Astrocyte of the cerebellum (primary cell): ENCODE results near the gene TMEM212.

Experiments
- DNase-seq: peaks from one replicate; pipeline ENCODE4 v3.0.0-alpha.2; 2011; ENCODE audit warnings: low read depth
- H3K4me3 ChIP-seq: 2 replicates; pipeline ENCODE4 v1.5.1; 2011; ENCODE audit warnings: mild to moderate bottlenecking, low read depth, low read length, moderate library complexity
- in situ Hi-C: cut with HindIII; loops from 2 replicates; pipeline ENCODE4 v1.10.0; 2017; ENCODE audit warnings: low sequenced_read_pairs
- TF ChIP-seq, protein P1 (sequence below): IDR thresholded peaks from 2 replicates; pipeline ENCODE4 v1.5.1; 2012; ENCODE audit warnings: low read length, low read depth, moderate library complexity, mild to moderate bottlenecking; ENCODE audit errors: missing control alignments

Gene TMEM212

DNA sequence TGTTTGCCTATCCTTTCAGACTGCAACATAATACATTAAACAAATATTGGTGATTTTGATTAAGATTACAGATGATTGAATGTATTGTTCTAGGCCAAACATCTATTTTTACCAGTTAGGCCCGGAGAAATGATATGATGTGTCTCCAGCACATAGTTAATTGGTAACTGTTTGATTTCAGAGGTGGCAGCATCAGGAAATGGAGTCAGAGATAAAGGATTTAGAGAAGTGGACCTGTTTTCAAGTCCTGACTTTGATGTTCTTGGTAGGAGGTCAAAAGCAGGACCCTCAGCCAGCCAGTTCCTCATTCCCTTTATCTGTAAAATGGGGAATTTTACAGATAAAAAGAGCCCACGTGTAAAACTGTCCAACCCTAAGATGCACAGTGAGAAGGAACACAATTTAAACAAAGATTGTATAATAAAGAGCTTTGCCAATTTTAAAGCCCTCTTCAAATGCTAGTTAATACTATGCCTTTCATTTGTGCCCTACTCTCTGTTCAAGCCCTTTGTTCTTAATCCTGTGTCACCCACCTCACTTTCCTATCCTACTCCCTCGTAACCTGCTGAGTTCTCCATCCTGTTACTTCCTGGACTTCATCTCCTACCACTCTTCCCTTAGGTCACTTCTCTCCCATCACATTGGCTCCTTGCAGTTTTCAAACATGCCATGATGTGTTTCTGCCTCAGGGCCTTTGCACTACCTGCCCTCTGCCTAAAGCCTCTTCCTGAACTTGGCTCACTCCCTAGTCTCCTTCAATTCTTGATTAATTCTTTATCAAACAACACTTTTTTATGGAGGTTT, 2.5 kb downstream of the TMEM212 start:
- TF ChIP-seq, protein P1, sequence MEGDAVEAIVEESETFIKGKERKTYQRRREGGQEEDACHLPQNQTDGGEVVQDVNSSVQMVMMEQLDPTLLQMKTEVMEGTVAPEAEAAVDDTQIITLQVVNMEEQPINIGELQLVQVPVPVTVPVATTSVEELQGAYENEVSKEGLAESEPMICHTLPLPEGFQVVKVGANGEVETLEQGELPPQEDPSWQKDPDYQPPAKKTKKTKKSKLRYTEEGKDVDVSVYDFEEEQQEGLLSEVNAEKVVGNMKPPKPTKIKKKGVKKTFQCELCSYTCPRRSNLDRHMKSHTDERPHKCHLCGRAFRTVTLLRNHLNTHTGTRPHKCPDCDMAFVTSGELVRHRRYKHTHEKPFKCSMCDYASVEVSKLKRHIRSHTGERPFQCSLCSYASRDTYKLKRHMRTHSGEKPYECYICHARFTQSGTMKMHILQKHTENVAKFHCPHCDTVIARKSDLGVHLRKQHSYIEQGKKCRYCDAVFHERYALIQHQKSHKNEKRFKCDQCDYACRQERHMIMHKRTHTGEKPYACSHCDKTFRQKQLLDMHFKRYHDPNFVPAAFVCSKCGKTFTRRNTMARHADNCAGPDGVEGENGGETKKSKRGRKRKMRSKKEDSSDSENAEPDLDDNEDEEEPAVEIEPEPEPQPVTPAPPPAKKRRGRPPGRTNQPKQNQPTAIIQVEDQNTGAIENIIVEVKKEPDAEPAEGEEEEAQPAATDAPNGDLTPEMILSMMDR: no peak
- H3K4me3 ChIP-seq: no peak overlapping the region
- in situ Hi-C loops: no loop called here
- DNase-seq: no peak

DNA sequence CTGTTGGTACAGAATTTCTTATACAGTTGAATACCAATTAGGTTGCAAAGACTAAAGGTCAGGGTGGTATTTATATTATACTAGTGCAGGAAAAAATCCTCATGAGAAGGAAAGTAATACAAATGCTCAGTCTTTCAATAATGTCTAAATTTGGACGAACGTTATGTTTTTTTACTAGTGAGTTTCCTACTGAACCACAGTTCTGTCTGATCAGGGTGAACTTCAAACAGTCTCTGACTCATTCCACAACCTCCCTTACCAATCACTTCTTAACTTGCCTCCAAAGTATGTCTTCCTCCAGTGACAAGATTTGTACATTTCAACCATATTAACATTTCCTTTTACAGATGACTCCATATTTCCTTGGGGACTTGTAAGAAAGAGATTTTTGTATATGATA, 3.4 kb downstream of the TMEM212 start:
- TF ChIP-seq, protein P1: no peak
- in situ Hi-C loops: no loop called here
- H3K4me3 ChIP-seq: no peak overlapping the region
- DNase-seq: no peak

DNA sequence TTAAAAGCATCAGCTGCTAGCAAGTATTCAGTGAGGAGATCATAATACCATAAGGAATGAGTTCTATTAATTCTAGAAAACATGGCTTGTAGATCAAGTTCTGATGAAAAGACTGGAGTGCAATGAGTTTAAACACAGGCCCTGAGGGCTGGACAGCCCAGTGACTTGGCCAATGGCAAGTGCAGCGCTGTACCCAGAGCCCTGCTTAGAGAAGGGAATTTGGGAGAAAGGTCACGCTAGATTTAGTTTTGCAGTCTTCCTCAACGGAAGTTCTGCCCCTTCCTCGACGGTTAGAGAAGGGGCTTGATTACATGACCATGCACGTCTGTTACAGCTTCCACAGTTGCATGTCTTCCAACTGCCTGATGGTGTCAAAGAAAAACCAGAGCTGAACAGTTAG, 4.0 kb downstream of the TMEM212 start:
- no peak for DNase-seq
- in situ Hi-C loops: no loop called here
- no peak overlapping the region for H3K4me3 ChIP-seq
- TF ChIP-seq, protein P1: no peak

DNA sequence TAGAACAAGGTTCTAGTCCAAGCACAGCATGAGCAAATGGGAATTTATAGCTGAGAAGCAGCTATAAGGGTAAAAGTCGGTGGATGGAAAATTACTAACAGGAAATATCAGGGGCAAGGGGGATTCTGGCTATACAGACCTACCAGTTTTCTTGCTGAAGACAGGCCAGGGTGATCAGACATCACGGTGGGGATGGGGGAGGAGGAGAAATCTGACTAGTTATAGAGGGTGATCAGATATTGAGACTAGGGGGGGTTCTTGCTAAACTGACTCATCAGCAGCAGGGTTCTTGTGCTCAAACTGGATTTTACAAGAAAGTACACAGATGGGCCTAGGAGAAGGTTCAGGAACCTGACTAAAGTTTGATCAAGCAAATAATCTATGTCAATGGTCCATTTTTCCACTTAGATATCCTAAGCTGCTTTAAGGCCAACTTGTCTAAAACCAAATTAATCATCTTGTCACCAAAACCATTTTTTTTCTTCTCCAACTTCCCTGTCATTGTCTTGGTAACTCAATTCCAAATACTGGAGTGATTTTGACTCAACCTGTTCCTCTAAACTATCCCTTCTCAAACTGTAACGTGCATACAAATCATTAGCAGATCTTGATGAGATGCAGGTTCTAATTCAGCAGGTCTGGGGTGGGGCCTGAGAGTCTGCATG, 4.6 kb downstream of the TMEM212 start:
- no peak overlapping the region for H3K4me3 ChIP-seq
- TF ChIP-seq, protein P1: no peak
- in situ Hi-C loops: no loop called here
- DNase-seq: no peak

DNA sequence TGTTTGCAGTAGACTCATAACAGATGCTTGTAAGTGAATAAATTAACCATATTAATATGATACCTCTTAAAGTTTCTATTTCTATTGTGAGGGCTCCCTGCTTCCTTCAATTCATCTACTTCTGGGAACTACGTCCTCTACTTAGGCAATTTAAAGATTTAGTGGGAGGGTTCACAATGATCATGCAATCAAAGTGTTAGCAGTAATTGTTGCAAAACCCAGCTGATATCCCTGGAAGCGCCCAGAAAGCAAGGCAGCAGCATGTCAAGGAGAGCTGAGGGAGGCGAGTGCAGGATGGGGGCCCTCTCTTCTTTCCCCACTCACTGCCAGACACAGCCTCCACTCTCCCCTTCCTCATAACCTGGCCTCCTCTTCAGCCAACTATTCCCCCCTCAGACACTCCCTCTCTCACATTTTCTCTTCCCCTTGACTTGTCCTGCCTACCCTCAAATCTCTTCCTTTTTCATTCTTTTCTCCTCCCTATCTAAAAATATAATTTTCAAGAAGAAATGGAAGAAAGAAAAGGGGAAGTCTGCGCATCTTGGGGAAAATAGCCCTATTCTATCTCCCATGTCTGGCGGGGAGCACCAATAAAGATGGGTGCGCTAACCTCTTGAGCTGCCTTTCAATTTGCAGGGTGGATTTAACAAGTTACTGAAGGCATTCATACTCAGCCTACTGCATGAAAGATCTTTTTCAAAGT, 6.6 kb downstream of the TMEM212 start:
- DNase-seq: no peak
- TF ChIP-seq, protein P1: no peak
- in situ Hi-C loops: no loop called here
- no peak overlapping the region for H3K4me3 ChIP-seq

DNA sequence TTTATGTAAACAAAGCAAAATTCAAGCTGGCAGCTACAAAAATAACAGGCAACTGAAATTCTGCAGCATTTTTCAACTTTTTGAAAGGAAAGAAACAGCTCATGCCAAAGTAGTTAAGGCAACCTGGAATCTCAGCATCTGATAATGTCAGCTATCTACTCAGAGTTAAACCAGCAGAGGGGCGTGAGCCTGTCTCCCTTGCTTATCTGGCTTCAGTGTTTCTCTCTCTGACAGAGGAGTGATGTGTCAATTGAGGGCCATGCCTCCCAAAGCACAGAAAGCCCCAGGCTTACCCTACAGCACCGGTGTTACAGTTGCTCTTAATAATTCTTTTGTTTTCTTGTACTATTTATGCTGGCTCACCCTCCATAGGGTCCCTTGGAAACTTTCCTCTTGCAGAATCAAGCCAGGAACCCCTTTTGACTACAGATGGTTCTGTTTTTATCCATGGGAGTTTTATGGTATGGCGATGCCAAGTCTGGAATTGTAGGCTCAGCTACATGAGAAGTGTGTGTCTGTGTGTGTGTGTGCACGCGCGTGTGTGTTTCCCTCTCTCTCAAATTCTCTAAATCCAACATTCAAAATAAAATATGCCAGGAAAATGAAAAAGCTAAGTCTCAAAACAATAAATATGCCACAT, 7.3 kb downstream of the TMEM212 start:
- in situ Hi-C loops: no loop called here
- DNase-seq: no peak
- H3K4me3 ChIP-seq: no peak overlapping the region
- TF ChIP-seq, protein P1: no peak
